Left ventricle myocardium superior (tissue), 1 donor: ENCODE results near the gene RRAS2. TPM values are rescaled to one million over a fixed set of nuclear protein-coding genes. Genes with fewer than 3 reads are reported as not detected.
"Not testable (repeated sequence)": the region's sequence is repeated elsewhere in the genome, so short reads cannot be mapped to it uniquely, and the experiment has no call there.

Experiments
- ATAC-seq: fragments of 200-7000 bp; cut with Tn5 transposase; one replicate; pipeline ENCODE4 v1.9.1; 2020; ENCODE audit warnings: mild to moderate bottlenecking, moderate library complexity
- DNase-seq: peaks from one replicate; pipeline ENCODE4 v3.0.0-alpha.2; 2020
- intact Hi-C: fragments of 100-400 bp; cut with micrococcal nuclease; formaldehyde crosslinking; loops from one replicate; pipeline ENCODE4 v1.11.0; 2022
- long read RNA-seq: library from polyadenylated mRNA; unstranded; transcript quantifications from one replicate; pipeline ENCODE4 v2.0.0, GENCODE V29; 2021
- total RNA-seq: library from RNA; stranded (reverse); fragmentation: NEBNext Ultra II Directional; extraction: Animal tissue kit (Norgen Biotek cat#: 25700); gene quantifications from one replicate; pipeline ENCODE4 v1.2.1, GENCODE V29; 2021
- donor health status: DM: no; HTN: yes; CAD: no; lungs with severe emphysema.

RRAS2 gene
- total RNA-seq = 30.6 TPM
- long read RNA-seq, transcript RRAS2-201 (6 exons, 1,516 nt) = major isoform, 59 of 62 reads
- long read RNA-seq, partial matches to known transcripts = 0 of 62 reads
- long read RNA-seq, other reads (novel, unspliced or antisense) = 3 of 62 reads

DNA sequence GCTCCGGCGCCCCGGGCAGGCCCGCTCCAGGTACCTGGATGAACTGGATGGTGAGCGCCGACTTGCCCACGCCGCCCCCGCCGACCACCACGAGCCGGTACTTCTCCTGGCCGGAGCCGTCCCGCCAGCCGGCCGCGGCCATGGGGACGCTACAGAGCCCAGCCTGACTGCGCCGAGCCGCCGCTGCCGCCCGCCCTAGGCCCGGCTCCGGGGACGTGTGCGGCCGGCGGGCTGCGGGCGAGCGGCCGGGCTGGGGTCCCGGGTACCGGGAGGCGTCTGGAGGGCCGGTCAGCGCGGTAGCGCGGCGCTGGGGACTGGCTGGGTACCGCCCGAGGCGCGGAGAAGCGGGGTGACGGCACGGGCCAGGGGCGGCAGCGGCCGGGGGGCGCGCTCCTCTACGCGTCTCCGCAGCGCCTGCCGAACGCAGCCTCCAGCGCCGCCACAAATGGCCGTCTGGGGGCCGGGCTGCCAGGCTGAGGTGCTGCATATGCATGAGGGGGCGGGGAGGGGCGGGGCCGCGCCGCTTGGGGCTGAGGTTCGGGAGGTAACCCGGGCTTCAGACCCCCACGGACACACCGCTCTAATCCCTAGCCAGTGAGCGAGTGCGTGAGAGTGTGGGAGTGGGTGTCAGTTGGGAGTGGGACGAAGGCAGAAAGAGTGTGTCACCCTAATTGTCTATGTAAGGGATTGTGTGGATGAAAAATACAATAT, at the start of gene RRAS2:
RRAS2 (minus strand) TSS at position 455 of the 711 bp plus-strand sequence; CDS start at position 142, 313 bp downstream.
- ATAC-seq (peak; percentile 90), DNase-seq (peak; percentile 88)
- intact Hi-C loops = no loop called here

DNA sequence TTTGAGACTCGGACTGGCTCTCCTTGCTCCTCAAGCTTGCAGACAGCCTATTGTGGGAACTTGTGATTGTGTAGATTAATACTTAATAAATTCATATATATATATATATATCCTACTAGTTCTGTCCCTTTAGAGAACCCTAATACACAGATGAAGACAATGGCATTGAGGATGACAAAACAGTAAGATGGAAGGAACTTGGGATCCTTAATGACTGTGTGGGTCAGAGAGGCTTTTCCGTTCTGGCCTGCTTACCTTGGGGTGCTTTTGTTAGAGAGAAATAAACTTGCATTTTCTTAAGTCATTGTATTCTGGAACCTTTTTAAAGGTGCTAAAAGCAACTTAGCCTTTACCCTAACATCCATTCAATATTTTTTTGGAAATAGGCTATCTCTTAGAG, 49.6 kb upstream of the RRAS2 start:
- ATAC-seq (no peak), DNase-seq (no peak)
- intact Hi-C loops = no loop called here

DNA sequence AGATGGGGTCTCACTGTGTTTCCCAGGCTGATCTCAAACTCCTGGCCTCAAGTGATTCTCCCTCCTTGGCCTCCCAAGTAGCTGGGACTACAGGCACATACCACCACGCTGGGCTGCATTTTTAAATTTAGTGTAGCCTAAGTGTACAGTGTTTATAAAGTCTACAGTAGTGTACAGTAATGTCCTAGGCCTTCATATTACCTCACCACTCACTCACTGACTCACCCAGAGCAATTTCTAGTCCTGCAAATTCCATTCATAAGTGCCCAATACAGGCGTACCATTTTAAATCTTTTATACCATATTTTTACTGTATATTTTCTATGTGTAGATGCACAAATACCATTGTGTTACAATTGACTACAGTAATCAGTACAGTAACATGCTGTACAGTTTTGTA, 47.1 kb upstream of the RRAS2 start:
- DNase-seq, ATAC-seq, intact Hi-C loops: not testable (repeated sequence)

DNA sequence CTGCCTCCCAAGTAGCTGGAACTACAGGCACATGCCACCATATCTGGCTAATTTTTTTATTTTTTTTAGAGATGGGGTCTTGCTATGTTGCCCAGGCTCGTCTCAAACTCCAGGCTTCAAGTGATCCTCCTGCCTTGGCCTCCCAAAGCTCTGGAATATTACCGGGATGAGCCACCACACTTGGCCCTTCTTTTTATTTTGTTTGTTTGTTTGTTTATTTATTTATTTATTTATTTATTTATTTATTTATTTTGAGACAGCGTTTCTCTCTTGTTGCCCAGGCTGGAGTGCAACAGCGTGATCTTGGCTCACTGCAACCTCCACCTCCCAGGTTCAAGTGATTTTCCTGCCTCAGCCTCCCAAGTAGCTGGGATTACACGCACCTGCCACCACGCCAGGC, 44.5 kb upstream of the RRAS2 start:
- DNase-seq, ATAC-seq, intact Hi-C loops: not testable (repeated sequence)

DNA sequence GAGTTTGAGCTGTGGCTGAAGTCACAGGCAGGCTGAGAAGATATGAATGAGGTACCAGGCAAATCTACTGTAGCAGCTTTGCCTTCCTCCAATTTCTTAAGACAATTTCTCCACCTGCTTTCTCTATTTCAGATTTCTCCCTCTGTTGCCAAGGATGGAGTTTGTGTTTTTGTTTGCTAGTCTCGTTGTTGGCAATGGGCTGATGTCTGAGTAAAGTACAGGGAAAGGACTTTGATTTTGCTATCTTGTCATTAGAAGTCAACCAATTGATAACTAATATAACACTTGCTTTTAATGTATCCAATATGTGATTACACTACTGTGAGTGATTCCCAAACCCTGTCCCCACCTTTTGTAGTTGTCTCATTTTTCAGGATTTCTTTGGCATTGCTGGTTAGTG, 40.1 kb upstream of the RRAS2 start:
- ATAC-seq (no peak), DNase-seq (no peak)
- intact Hi-C loops = no loop called here

DNA sequence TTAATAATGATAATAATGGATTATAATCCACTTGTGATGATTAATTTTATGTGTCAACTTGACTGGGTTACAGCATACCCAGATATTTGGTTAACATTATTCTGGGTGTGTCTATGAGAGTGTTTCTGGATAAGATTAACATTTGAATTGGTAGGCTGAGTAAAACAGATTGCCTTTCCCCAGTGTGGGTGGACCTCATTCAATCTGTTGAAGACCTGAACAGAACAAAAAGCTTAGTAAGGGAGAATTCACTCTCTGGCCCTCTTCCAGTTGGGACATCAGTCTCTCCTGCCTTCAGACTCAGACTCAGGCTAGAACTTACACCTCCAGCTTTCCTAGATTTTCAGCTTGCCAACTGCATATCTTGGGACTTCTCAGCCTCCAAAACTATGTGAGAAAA, 37.3 kb upstream of the RRAS2 start:
- intact Hi-C loops = no loop called here
- ATAC-seq (no peak), DNase-seq (no peak)

DNA sequence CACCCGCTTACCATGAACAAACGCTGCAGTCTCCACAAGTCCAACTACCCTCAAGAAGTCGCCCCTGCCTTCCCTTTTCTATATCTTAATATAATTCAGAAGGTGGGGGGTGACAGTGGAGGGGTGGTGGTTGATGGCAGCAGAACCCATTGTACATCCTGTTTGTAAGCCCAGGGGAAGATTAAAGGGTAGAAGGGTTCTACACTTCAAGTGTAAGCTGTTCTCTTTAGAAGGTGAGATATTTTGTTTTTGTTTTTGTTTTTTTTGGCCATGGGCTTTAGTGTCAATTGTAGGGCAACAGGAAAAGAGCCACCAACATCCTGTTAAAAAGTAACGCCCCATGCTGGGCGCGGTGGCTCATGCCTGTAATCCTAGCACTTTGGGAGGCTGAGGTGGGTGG, 34.9 kb upstream of the RRAS2 start:
- intact Hi-C loops = no loop called here
- DNase-seq = no peak
- no peak for ATAC-seq

DNA sequence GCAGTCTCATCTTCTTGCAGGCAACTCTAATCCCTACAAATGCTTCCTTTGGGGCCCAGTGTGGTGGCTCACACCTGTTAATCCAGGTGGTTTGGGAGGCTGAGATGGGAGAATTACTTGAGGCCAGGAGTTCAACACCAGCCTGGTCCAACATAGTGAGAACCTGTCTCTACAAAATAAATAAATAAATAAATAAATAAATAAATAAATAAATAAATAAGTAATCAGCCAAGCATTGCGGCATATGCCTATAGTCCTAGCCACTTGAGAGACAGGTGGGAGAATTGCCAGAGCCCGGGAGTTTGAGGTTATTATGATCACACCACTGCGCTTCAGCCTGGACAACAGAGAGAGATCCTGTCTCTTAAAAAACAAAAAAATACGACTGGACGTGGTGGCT, 34.1 kb upstream of the RRAS2 start:
- intact Hi-C loops = no loop called here
- ATAC-seq = no peak
- no peak for DNase-seq

DNA sequence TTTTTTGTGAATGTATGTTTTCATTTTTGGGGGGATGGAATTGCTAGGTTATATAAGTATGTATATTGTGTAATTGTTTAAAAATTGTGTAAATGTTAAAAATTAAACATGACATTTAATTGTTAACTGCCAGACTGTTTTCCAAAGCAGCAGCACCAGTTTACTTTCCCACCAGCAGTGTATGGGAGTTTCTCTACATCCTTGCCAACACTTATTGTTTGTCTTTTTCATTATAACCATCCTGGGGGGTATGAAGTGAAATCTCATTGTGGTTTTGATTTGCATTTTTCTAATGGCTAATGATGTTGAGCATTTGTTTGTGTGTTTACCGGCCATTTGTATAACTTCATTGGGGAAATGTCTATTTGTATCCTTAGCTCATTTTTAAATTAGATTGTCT, 31.7 kb upstream of the RRAS2 start:
- intact Hi-C loops = no loop called here

DNA sequence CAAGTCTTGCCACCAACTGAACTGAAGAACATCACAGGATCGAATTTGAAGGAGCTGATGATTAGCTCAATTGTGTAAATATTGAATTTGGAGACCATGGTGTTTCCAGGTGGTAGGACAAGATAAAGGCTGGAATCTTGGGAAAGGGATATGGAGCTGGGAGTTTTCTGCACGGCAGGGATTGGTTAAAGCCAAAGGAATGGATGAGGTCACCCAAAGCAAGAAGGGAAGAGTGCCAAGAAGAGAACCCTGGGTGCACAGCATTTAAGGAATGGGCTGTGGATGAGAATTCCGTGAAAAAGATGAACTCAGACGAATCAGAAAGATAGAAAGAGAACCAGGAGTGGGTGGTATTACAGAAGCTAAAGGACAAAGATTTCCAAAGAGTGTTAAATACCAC, 29.4 kb upstream of the RRAS2 start:
- no peak for DNase-seq
- intact Hi-C loops = no loop called here
- ATAC-seq = no peak

More for the DNA sequence above, 31.7 kb upstream of the RRAS2 start:
- no peak for ATAC-seq
- no peak for DNase-seq

DNA sequence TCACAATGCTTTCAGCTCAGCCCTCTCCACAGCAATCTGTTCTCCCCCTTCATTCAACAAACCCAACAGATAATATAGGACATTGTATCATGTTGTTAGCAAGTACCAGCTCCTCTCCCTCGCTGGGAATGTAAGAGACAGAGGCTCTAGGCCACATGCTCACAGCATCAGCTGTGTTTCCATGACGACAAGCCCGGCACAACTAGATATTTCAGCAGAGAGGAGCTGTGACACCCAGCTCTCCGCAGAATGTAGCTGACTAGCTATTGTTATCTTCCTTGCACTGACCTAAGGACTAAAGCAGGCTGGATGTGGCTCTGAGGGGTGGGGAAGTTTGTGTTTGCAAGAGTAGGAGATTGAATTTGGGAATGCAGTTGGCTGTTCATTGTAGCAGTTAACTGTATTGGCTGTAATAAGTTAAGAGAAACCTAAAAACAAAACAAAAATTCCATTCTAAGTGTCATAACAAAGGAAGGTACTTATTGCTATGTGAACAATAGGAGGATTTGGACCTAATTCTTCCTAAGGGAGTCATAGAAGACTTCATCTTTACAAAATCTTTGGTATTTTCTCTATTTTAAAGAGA, 28.0 kb upstream of the RRAS2 start:
- intact Hi-C loops = no loop called here
- peak; percentile 77 for ATAC-seq
- DNase-seq = no peak

DNA sequence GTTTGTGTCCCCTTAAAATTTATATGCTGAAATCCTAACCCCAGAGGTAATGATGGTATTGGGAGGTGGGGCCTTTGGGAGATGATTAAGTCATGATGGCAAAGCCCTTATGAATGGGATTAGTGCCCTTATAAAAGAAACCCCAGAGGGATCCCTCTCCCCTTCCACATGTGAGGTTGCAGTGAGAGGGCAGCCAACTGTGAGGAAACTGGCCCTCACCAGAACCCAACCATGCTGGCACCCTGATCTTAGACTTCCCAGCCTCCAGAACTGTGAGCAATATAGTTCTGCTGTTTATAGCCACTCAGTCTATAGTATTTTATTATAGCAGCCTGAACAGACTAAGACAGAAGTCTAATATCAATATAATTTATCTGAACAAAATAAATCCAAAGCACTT, 27.1 kb upstream of the RRAS2 start:
- intact Hi-C loops = no loop called here
- DNase-seq = no peak
- no peak for ATAC-seq

DNA sequence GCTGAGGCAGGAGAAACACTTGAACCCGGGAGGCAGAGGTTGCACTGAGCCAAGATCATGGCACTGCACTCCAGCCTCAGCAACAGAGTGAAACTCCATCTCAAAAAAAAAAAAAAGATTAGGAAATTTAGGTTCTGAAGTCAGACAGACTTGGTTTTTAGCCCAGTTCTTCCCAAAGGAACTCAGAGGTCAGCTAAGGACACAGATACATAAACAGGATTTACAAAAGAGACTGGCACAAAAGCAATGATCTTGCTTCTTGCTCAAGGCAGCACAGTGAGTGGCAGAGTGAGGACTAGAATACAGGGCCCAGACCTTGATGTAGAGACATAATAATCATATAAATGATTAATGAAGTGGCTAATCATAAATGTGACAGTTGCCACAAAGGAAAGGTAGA, 25.4 kb upstream of the RRAS2 start:
- no peak for DNase-seq
- intact Hi-C loops = no loop called here
- no peak for ATAC-seq

DNA sequence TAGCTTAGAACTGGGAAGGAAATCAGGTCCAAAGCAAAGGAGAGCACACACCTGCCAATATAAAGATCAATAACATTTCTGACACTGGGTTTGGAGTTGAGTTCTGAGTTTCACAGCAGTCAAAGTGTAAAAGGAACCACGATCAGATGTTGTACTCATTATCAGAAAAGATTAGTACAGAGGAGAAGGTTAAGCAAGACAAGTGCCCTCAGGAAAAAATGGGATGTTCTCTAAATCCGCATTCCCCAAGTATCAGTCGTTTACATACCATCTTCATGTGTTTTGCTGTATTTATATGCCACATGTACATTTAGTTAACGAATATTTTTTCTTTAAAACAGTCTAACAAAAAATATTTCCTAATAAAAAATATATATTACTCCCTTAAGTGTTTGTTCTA, 23.0 kb upstream of the RRAS2 start:
- DNase-seq (no peak), ATAC-seq (no peak)
- intact Hi-C loops = no loop called here

DNA sequence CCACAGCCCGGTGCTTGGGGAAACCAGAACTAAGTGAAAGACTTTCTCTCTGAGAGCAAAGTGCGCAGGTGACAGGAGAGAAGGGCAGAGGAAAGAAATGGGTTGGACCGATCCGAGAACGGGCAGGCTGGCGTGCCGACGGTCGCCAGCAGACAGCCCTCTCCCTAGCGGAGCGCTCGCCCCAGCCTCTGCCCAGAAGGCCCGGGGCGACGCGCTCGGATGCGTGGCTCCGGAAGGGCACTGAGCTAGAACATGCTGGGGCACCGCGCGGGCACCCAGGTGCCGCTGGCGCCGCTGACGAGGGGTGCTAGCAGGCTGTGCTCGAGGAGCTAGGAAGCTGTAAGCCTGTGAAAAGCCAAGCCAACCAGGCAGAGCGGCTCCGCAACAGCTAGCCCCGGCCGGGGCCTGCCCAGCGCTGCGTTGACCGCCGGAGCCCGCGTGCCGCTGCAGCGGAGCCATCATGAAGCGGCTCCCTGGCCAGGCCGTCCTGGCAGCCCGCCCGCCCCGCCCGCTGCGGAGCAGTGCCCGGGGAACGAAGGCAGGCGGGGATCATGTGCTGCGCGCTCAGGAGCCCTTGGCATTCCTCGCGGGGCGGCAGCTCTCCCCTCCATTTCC, 22.1 kb upstream of the RRAS2 start:
- ATAC-seq (peak; percentile 97), DNase-seq (peak; percentile 90)
- intact Hi-C loops = no loop called here

DNA sequence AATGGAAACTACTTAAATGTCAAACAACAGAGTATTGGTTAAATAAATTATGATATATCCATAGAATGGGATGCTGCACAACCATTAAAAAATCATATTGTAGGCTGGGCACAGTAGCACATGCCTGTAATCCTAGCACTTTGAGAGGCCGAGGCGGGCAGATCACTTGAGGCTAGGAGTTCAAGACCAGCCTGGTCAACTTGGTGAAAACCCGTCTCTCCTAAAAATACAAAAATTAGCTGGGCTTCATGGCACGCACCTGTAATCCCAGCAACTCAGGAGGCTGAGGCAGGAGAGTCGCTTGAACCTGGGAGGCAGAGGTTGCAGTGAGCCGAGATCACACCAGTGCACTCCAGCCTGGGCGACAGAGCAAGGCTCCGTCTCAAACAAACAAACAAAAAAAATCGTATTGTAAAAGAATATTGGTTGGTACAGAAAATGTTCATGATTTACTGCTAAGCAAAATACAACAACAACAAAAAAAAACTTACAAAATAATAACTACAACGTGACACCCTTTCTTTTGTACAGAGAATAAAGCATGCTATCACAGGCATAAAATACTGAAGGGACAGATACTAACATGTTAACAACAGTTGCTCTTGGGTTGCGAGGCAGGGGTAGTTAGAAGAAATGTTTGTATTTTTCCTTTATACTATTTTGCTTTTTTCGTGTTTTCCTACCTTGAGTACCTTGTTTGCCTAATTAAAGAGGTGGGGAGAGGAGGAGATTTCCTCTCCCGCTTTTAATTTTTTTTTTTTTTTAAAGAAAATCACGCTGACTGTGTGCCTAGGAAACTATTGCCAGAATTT, 21.3 kb upstream of the RRAS2 start:
- intact Hi-C loops = no loop called here
- no peak for DNase-seq
- ATAC-seq = no peak

DNA sequence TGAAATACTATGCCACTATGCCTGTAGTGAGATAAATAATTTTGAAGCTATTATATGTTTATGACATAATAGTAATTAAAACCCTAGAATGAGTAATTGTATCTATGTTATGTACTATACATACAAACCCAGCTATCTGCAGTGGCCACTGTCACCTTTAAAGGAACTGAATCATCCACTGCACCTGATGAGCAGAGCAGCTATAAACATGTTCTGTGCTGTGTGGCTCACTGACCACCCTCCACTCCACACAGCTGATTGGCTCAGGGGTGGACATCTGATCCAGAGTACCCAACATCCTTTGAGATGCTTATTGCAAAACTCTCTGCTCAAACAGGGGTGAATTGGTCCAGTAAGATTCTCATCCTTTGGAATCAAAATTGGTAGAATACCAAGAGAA, 19.2 kb upstream of the RRAS2 start:
- no peak for ATAC-seq
- no peak for DNase-seq
- intact Hi-C loops = no loop called here

DNA sequence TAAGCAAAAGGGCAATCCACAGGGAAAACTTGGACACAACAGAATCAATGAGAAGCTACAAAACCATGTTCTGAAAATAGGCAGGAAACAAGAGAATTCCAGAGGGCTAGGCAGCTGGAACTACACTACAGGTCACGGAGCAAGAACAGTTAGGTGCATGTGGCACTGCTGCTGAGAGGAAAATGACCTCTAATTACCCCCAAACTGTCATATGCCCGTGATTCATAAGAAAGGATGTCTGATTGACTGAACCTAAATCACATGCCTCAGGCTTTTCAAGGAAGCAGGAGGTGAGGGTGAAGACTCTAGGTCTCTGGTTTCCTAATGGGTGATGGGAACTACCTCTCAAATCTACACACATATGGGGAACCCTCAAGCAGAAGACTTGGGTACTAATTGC, 17.9 kb upstream of the RRAS2 start:
- intact Hi-C loops = no loop called here
- DNase-seq (no peak), ATAC-seq (no peak)

DNA sequence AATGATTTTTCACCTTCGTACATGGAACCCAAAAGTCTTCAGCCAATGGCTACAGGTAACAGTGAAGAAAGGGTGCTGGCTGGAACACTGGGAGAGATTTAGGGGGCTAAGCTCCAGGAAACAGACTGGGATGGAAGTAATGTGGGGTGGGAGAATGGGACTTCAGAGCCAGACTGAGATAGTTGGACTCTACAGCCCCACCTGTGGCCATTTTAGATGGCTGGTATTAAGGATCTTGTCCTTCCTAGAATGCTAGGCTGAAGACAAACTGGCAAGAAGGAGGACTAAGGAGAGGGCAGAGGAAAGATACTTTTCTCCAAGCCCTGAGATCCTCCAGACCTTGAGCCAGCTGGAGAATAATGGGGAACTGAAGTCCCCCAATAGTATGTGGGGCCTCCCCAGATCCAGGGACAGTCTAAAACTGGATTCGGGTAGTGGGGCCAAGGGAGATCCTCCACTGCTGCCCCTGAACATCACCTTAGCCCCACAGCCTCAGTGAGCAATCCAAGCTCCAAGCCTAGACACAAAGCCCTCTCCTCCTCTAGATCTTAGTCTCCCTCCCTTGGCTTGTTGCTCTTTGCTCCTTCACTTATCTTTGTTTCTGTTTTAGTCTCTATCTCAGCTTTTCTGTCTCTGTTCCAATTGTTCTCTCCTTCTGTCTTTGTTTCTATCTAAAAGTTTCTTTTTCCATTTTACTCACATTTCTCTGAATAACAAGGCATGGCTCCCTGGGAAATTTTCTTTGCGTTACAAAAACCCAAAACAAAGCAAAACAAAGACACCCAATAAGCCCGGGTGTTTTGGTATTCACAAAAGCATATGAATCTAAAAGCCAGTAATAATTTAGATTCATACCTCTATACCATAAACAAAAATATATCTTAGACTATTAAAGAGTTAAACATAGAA, 16.2 kb upstream of the RRAS2 start:
- intact Hi-C loops = no loop called here
- ATAC-seq (peak; percentile 4), DNase-seq (no peak)
